ENCODE results near the gene CD151.

The CD151 gene

DNA sequence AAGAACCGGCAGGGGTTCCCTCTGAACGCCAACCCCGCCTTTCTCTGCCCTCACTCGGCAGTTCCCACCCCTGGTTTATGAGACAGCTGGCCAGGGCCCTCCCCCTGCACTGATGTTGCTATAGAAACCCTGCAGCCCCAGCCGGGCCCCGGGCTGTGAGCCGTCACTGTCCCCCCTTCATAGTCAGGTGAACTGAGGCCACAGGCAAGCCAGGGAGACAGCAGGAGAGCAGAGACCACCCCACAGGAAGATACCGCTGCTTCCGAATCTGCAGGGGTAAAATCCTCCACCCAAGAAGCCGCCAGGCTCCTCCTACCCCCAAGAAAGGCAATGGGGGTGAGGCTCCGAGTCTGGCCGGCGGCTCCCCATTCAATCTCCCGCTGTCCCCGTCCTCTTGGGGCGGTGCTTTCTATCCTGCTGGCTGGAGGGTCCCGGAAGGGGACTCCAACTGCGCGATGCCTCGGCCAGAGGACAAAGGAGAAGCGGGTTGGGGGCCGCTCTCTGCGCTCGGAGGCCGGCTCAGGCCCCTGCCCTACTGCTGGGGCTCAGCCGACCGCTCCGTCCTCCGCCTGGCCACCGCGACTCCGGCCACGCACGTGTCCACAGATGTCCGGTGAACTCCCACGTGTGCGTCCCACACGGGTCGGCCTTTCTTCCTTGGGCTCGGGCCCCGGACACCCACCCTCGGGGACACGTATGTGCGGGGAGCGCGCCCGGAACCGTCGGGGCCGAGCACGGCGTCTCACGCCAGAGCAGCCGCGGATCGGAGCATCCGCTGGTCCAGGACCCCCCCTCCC is 35.3 kb upstream of the CD151 start:
- peak; percentile 82 for DNase-seq

DNA sequence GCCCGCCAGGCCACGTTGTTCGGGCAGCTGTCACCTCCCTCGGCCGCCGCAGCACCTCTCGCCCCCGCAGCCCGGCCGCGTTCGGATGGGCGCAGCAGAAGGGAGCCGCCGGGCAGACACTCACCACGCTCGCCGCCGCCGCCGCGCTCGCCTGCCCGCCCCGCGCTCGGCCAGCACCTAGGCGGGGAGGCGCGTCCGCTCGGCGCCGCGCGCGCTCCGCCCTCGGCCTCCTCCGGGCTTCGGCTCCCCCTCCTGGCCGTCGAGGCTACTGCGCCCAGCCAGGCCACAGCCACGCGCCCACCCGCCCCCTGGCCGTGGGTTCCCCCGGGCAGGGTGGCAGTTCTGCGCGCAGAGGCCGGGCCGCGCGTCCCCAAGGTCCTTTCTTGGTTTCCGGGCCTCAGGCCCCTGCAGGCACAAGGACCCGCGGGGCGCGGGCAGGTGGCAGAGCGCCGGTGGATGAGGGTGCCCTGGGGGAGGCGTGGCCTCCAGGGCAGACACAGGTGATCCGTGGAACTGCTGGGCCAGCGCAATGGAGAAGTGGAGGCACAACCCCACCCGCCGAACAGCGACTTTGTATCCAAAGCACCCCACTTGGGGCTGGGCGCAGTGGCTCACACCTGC is 34.5 kb upstream of the CD151 start, which contains the start of gene SLC25A22:
SLC25A22 (minus strand) TSS at position 189 of the 621 bp plus-strand sequence. CDS start 3,275 bp downstream, outside the sequence.
- peak; percentile 75 for DNase-seq

DNA sequence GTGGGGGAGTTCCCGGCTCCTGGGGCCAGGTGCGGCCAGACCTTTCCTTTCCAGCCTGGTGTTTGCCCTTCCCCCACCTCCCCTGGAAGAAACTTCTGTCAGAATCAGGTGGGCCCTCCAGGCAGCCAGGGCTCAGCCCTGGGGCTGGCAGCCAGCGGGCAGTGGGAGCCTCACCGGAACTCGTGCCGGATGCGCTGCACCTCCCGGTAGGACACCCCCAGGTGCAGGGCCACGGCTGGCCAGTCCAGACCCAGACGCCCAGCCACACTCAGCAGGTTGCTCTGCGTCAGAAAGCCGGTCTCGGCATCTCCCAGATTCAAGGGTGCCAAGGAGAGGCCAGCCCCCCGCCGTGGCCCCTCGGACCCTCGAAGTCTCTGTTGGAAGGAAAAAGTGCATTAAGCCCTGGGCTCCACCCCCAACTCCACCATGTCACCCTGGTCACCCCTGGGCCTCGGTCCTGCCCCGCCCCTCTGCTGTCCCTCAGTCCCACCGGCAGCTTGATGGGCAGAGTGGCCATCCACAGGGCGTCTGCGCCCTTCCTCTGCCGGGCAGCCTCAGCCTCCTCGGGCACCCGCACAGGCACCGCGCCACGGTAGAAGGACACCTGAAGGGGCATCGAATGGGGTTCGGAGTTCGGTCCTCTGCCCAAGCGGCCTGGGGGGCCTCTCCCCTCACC is 33.0 kb upstream of the CD151 start:
- DNase-seq: no peak

DNA sequence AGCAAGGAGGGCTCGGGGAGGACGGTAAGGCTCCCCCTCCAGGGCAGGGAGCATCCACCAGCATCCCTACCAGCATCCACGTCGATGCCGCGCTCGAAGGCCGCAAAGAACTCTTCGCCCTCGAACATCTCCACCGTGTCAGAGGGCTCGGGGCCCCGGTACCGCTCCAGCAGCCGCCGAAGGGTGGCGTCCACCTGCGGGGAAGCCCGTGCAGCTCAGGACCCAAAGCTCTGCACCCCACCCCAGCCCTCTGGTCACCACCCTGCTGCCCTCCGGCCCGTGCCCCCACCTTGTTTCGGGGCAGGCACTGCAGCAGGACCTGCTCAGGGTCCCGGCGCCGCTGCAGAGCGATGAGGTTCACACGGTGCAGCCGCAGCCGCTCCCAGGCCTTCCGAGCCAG is 32.3 kb upstream of the CD151 start:
- no peak for DNase-seq

DNA sequence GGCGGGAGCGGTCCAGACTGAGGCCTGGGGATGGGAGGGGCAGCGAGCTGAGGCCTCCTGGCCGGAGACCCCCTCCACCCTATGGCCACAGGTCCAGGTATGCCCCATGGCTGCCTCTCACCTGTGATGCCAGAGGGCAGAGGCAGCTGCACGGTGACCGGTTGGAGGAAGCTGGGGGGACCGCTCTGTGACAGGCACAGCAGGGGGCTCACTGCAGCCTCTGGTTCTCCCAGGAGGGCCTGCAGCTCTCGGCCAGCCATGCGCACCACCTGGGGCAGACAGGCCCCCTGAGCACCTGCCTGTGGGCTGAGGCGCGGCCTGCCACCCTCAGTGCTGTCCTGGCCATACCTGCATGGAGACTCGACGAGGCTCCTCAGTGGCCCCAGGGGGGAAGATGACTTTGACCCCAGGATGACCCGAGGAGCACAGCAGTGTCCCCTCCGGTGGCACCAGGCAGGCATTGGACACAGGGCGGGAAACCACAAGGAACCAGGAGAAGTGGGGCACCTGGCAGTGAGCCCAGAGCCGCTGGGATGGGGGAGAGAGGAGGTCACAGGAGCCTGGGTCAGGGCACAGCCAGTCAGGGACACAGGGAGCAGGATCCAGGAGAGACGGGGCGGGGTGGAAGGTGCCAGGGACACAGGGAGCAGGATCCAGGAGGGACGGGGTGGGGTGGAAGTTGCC is 31.5 kb upstream of the CD151 start:
- DNase-seq: no peak

DNA sequence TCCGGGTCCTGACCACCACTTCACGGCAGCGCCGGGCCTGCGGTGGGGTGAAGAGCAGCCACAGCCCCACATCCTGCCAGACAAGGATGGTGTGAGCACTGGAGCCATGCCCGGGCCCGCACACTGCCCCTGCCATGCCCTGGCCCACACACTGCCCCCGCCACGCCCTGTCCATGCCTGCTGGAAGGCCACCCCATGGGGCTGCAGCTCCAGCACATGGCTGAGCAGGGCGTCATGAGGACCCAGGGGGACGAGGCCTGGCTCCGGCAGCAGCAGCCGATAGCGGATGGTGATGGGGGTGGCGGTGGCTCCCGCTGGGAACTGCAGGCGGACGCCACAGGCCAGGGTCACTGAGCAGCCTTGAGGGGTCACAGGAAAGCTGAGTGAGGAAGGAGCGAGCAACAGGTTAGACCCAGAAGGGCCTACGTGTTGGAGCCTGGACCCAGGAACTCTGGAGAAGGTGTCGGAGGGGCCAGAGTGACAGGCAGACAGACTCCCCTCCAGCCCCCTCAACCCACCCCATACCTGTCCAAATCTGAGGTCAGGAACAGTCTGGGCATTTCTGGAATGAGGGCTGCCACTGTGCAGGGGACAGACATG is 30.6 kb upstream of the CD151 start:
- no peak for DNase-seq

DNA sequence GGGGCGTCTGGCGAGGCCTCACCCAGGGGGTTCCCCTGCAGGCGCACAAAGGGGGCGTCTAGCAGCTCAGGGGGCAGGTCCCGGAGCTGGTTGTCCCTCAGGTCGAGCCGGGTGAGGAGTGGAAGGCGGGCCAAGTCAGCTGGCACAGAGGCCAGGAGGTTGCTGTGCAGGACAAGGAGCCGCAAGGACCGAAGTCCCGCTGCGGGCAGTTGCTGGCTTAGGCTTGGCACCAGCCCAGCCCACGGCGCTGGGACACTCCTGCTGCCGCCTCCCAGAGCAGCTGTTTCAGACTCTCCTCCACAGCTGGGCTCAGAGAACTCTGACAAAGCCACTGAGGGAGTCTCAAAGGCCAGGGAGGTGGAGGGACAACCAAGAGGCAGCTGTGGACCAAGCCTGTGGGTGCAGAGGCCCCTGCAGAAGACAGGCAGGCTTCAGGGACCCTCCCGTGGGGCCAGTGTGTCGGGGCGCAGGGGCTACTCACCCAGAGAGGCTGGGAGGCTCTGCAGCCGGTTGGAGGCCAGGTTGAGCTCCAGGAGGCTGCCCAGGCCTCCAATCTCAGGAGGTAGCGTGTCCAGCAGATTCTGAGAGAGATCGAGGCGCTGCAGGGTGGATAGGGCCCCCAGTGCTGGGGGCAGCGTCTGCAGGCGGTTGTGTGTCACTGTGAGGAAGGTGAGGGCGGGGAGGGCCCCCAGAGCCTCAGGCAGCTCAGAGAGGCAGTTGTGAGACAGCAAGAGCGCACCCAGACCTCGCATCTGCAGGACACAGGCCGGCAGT is 29.9 kb upstream of the CD151 start:
- DNase-seq: no peak

DNA sequence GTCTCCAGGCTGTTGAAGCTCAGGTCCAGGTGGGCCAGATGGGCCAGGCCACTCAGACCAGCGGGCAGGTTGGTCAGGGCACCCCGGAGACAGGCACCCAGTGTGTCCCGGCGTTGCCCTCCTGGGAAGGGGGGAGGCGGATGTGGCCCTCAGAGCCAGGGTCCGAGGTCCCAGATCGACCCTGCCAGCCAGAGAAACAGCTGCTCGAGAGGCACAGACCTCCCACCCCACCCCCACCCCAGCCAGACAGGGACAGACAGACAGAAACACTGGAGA is 29.3 kb upstream of the CD151 start:
- DNase-seq: no peak

DNA sequence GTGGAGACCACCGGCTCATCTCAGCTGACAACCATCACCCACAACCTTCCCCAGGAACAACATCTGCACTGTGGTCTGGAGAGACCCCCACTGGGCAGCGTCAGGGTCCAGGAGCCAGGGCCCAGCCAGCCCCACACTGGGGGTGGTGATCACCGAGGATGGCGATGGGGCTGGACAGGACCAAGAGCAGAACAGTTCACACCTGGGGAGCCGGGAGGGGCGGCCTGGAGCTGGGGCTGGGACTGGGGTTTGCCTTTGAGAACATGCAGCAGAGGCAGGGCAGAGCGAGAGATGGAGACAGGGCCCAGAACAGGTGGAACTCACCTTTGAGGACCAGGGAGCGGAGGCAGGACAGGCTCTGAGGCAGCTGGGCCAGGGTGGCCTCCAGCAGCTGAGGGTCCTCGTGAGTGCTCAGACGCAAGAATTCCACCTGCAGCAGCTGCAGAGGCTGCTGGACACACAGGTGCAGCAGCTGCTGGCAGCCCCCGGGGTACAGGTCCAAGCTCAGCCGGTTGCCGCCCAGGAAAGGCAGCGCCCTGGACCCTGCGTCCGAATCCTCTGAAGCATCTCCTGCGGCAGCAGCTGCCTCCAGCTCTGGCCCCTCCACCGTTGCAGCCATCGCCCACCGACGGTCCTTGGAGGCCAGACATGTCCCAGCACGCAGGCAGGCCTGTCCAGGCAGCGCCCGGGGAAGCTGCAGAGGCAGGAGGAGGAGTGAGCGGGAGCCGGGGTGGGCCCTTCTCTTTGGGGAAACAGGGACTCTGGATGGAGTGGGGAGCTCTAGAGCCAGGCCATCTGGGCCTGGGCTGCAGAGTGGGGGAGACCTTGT is 28.8 kb upstream of the CD151 start:
- DNase-seq: no peak

DNA sequence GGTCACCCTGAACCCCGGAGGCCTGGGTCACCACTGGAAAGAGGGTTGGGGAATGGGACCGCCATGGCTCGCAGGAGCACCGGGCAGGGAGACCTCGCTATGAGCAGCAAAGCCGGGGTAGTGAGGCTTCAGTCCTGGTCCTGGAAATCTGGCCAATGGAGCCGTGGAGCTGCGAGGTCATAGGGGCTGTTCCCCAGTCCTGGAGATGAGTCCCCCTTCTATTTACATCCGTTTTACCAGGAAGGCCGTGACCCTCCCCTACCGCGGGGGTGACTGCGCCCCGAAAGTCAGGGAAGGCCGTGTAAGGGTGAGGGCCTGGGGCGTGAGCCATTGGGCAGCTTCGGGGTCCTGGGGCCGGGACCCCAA is 28.2 kb upstream of the CD151 start:
- no peak for DNase-seq

DNA sequence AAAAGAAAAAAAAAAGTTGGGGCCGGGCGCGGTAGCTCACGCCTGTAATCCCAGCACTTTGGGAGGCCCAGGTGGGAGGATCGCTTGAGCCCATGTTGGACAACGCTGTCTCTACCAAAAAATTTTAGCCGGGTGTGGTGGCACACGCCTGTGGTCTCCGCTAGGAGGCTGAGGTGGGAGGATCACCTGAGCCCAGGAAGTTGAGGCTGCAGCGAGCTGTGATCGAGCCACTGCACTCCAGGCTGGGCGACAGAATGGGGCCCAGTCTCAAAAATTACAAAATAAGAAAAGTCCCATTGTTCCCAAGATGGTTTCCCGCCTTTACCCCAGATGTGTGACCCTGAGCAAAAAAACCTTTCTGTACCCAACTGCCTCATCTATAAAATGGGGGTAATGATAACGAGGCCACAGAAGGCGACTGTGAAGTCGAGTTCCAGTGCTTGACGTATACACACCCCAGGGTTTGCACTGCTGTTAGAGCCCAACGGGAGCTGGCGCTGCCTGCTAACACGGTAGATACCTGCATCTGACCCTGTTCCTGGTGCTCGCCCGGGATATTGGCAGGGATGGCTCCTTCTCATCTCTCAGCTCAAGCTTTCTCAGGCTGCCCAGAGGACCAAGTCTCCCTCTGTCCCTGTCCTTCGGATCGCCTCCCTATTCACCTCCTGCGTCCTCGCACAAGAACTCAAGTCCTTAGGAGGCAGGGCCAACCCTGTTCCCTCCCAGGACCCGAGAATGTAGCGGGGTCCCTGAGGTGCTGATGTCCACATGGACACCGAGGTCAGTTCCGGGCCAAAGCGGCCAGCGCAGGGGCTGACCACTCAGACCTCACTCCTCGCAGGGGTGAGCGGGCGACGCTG is 24.1 kb upstream of the CD151 start:
- DNase-seq: no peak

DNA sequence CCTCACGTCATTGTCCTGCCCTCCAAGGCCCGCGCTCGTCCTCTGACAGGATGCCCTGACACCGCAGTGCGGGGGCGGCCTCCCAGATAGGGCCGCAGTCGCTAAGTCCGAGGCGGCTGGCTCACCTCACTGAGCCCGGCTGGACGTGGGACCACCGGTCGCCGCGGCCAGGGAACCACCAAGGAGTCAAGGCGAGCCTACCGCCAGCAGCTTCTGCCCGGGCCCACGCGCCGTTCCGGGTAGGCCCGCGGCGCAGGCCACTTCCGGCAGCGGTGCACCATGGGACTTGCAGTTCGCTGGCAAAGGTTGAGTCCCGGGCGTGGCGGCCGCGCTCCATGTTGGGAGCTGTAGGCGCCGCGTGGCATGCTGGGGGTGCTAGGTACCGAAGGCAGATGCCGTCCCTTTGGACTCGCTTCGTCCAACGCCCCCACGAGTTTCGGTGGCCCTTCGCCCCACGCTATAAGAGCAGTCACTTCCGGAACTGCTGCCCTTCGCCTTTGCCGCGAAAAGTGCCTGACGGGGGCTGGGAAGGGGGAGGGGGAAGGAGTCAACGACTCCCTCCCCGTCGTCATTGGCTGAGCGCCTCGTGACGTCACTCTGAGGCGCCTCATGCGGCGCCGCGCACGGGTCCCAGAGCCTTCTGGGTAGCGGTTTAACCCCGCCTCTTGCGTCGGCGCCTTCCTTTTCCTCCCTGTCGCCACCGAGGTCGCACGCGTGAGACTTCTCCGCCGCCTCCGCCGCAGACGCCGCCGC is 23.3 kb upstream of the CD151 start, which contains the start of gene RPLP2:
RPLP2 (plus strand) TSS at position 681 of the 753 bp plus-strand sequence. CDS start 268 bp downstream, outside the sequence.
- peak; percentile 97 for DNase-seq

DNA sequence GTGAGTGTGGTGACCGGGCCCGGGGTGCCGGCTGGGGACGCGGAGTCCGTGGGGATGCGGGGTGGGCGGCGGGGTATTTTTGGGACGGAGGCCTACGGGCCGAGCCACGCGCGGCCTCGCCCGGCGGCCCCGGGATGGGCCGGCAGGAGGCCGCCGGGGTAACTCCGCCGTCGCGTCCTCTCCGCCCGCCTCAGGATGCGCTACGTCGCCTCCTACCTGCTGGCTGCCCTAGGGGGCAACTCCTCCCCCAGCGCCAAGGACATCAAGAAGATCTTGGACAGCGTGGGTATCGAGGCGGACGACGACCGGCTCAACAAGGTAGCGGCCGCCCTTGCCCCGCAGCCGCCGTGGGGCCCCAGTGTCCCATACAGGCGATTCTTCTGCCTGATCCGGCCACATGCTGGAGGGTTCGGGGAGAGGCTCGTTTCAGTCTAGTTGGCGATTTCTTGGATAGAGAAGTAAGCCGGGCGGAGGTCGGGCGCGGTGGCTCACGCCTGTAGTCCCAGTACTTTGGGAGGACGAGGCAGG is 22.6 kb upstream of the CD151 start:
- DNase-seq: no peak

DNA sequence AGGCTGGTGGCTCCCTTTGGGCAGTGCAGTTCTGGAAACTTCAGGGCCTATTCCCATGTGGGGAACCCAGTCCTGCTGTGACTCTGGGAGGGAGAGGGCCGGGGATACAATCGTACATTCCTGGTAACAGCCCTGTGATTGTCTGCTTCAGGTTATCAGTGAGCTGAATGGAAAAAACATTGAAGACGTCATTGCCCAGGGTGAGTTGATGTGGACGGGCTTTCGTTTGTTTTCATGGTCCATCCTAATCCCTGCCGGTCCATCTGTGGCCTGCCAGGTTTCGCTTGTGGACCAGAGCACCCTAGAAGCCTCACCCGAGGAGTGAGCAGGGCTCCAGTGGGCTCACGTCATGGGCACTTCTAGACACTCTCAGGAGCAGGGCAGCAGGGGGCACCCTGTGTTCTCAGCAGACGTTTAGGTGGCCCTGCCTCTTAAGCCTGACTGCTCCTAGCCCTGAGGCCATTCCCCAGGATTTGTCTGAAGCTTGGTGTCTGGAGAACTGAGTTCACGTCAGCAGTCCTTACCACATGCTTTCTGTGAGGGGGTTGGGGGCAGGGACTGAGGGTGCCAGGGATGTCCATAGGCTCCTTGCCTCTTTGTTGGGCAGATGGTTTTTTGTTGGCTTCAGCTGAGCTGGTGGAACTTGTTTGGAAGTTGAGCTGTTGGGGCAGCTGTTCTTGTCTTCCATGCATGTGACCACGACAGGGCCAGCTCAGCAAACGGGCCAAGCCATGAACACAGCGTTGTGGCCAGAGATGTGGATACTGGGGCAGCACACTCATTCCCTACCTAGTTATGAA is 21.1 kb upstream of the CD151 start:
- DNase-seq: no peak

DNA sequence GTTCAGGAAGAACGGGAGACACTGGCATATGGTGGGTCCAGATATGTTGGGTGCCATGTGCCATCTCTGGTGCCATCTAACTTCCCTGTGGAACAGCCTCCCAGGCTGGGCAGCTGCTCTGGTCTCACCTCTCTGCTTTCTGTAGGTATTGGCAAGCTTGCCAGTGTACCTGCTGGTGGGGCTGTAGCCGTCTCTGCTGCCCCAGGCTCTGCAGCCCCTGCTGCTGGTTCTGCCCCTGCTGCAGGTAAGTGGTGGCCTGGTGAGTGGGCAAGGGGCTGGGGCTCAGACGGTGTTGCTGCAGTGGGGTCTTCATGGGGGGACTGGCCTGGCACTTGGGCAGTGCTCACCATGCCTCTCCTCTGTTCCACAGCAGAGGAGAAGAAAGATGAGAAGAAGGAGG is 20.4 kb upstream of the CD151 start:
- DNase-seq: no peak

DNA sequence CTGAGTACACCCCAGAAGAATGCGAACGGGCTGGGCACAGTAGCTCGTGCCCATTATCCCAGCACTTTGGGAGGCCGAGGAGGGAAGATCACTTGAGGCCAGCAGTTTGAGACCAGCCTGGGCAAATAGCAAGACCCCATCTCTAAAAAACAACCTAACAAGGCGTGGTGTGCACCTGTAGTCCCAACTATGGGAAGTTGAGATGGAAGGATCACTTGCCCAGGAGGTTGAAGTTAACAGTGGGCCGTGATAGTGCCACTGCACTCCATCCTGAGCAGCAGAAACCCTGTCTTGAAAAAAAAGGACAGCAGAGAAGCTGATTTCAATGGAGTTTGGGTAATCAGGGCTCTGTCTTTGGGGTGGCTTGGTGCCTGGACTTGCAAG is 19.7 kb upstream of the CD151 start:
- no peak for DNase-seq

DNA sequence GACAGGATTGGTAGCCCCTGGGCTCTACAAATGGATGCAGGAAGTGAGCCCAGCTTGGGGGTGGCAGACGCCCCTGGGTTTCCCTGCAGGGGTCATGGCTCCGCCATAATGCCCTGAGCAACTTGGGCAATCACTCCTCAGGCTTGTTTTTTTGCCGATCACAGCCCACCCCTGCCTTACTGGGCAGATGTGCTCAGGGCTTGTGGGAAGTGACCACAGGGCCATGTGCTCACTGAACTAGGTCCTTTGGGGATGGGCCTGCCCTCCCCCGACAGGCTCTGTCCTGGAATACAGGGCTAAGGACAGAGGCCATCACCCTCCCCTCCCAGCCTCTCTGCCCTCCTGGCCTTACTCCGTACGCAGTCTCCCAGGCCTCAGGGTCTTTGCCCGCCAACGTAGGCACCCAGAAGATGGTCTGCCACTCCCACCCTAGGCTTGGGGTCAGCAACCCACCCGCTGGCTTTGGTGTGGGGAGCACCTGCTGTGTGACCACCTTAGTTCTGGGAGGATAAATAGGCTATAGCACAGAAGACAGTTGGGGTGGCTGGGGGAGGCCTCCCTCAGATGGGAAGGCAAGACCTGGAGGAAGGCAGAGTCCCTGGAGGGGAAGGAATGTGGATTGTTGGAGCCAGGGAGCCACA is 19.2 kb upstream of the CD151 start:
- no peak for DNase-seq

Data from NCI-H1092 treated with DMSO at 0.1 percent for 48 hours (cell line).